Measurements from ENCODE around the gene MKRN2. TPM values are rescaled to one million over a fixed set of nuclear protein-coding genes. Genes with fewer than 3 reads are reported as not detected.
A peak's percentile ranks its signal among the peaks of the same experiment; 100 is the strongest.

MKRN2 gene
- total RNA-seq, 2 experiments from 2014 or later: 21.9 to 25.7 TPM

DNA sequence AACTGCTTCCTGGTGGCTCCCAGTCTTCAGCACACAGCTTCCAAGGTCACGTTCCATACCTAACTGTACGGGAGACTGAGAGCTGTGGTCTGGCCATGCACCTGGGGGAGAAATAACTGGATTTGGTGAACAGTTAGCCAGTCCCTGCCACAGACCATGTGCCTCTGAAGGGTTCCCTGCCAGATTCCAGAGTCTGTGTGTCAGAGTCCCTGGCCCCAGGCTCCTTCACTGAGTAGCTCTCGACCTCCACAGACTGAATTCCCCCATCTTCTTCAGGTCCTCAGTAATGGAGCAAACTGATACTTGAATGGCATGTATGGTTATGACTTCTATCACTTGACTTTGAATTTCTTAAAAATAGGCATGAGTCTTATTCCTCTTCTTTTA lies 29.1 kb upstream of the MKRN2 start:
- ChIA-PET CTCF (ENCODE audit: unreplicated experiment) (no interaction called here), POLR2A (no interaction called here)
- H3K36me3 ChIP-seq (ENCODE audit: insufficient read depth, low read length): peaks cover 90% of the 10 kb centered on the region
- intact Hi-C loops (cut with micrococcal nuclease; ENCODE audit: unreplicated experiment): no loop called here
- H3K9me2 ChIP-seq (ENCODE audit: insufficient read depth, low read length): no peaks in the 10 kb centered on the region
- no peaks in the 10 kb centered on the region for H3K79me2 ChIP-seq (ENCODE audit: insufficient read depth, low read depth, low read length)
- H3K4me1 ChIP-seq (ENCODE audit: insufficient read depth, low read length, poor library complexity, severe bottlenecking): no peaks in the 10 kb centered on the region
- no peak overlapping the region for H2AFZ ChIP-seq (ENCODE audit: low read length)
- H3K27ac ChIP-seq (ENCODE audit: low read depth, low read length, poor library complexity, severe bottlenecking): no peak overlapping the region
- H3K4me3 ChIP-seq (ENCODE audit: low read depth, low read length, poor library complexity, severe bottlenecking): no peak overlapping the region
- H4K20me1 ChIP-seq (ENCODE audit: insufficient read depth, low read length): no peaks in the 10 kb centered on the region
- TF ChIP-seq EZH2phosphoT487 (IDR thresholded peaks at IDR 0.05; ENCODE audit: borderline replicate concordance, low read depth, low read length): no peak
- TF ChIP-seq, protein P1, sequence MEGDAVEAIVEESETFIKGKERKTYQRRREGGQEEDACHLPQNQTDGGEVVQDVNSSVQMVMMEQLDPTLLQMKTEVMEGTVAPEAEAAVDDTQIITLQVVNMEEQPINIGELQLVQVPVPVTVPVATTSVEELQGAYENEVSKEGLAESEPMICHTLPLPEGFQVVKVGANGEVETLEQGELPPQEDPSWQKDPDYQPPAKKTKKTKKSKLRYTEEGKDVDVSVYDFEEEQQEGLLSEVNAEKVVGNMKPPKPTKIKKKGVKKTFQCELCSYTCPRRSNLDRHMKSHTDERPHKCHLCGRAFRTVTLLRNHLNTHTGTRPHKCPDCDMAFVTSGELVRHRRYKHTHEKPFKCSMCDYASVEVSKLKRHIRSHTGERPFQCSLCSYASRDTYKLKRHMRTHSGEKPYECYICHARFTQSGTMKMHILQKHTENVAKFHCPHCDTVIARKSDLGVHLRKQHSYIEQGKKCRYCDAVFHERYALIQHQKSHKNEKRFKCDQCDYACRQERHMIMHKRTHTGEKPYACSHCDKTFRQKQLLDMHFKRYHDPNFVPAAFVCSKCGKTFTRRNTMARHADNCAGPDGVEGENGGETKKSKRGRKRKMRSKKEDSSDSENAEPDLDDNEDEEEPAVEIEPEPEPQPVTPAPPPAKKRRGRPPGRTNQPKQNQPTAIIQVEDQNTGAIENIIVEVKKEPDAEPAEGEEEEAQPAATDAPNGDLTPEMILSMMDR (conservative IDR thresholded peaks at IDR 0.05; ENCODE audit: low read length): no peak
- H3K4me2 ChIP-seq (ENCODE audit: low read length): no peak overlapping the region
- no peaks in the 10 kb centered on the region for H3K9me3 ChIP-seq (ENCODE audit: low read length)
- BruUV-seq (replicated peaks): no TSS peak
- no peak for DNase-seq (ENCODE audit: low spot score)

- Histone ChIP-seq H2AFZ (ENCODE audit: low read length) (no peak overlapping the region), H3K4me2 (ENCODE audit: low read length) (no peak overlapping the region), H4K20me1 (ENCODE audit: insufficient read depth, low read length) (no peaks in the 10 kb centered on the region), H3K9me2 (ENCODE audit: insufficient read depth, low read length) (no peaks in the 10 kb centered on the region), H3K27ac (ENCODE audit: low read depth, low read length, poor library complexity, severe bottlenecking) (no peak overlapping the region), H3K9me3 (ENCODE audit: low read length) (no peaks in the 10 kb centered on the region), H3K4me1 (ENCODE audit: insufficient read depth, low read length, poor library complexity, severe bottlenecking) (no peaks in the 10 kb centered on the region), H3K4me3 (ENCODE audit: low read depth, low read length, poor library complexity, severe bottlenecking) (no peak overlapping the region), H3K36me3 (ENCODE audit: insufficient read depth, low read length) (peaks cover 67% of the 10 kb centered on the region), H3K79me2 (ENCODE audit: insufficient read depth, low read depth, low read length) (no peaks in the 10 kb centered on the region)
- intact Hi-C loops (cut with micrococcal nuclease; ENCODE audit: unreplicated experiment): no loop called here
- ChIA-PET CTCF (ENCODE audit: unreplicated experiment) (no interaction called here), POLR2A (no interaction called here)
- TF ChIP-seq, protein P1 (conservative IDR thresholded peaks at IDR 0.05; ENCODE audit: low read length): no peak
- no peak for TF ChIP-seq EZH2phosphoT487 (IDR thresholded peaks at IDR 0.05; ENCODE audit: borderline replicate concordance, low read depth, low read length)
- DNase-seq (ENCODE audit: low spot score): no peak
- no TSS peak for BruUV-seq (replicated peaks)
These were observed 24.7 kb upstream of the MKRN2 start for GRCh38 chr3:12532182-12532581.

DNA sequence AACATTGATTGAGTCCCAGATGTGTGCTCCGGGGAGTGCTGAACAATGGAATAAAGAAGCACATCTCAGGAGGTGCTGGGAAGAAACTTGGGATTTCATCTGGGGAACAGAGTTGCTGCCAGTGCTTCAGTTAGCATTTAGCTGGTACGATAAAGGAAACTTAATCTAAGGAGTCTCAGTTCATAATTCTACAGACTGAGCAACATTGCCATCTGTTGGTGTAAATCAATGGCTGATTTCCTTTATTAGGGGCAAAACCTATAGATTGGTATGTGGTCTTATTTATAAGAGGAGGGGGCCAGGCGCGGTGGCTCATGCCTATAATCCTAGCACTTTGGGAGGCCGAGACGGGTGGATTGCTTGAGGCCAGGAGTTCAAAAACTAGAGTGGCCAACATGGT lies 20.5 kb upstream of the MKRN2 start:
- H3K79me2 ChIP-seq (ENCODE audit: insufficient read depth, low read depth, low read length): no peaks in the 10 kb centered on the region
- H3K27ac ChIP-seq (ENCODE audit: low read depth, low read length, poor library complexity, severe bottlenecking): no peak overlapping the region
- no peak overlapping the region for H3K4me2 ChIP-seq (ENCODE audit: low read length)
- no peaks in the 10 kb centered on the region for H4K20me1 ChIP-seq (ENCODE audit: insufficient read depth, low read length)
- H3K4me3 ChIP-seq (ENCODE audit: low read depth, low read length, poor library complexity, severe bottlenecking): no peak overlapping the region
- no peaks in the 10 kb centered on the region for H3K9me2 ChIP-seq (ENCODE audit: insufficient read depth, low read length)
- no peak overlapping the region for H2AFZ ChIP-seq (ENCODE audit: low read length)
- intact Hi-C loops (cut with micrococcal nuclease; ENCODE audit: unreplicated experiment): no loop called here
- no peak for DNase-seq (ENCODE audit: low spot score)
- ChIA-PET CTCF (ENCODE audit: unreplicated experiment) (no interaction called here), POLR2A (interaction anchor here (1.2 kb wide), 1 partner anchor 52 kb away, joined by 3 read pairs; the partner anchor contains the start of gene TSEN2)
- no peaks in the 10 kb centered on the region for H3K4me1 ChIP-seq (ENCODE audit: insufficient read depth, low read length, poor library complexity, severe bottlenecking)
- peaks cover 39% of the 10 kb centered on the region for H3K36me3 ChIP-seq (ENCODE audit: insufficient read depth, low read length)
- no peak for TF ChIP-seq EZH2phosphoT487 (IDR thresholded peaks at IDR 0.05; ENCODE audit: borderline replicate concordance, low read depth, low read length)
- TF ChIP-seq, protein P1 (conservative IDR thresholded peaks at IDR 0.05; ENCODE audit: low read length): 0 out of 2 replicates have a peak, but pooled peaks have one; percentile 14
- BruUV-seq (replicated peaks): no TSS peak
- no peaks in the 10 kb centered on the region for H3K9me3 ChIP-seq (ENCODE audit: low read length)
